GM18508 (cell line): ENCODE results near the gene ZHX3.
"Not testable (repeated sequence)": the region's sequence is repeated elsewhere in the genome, so short reads cannot be mapped to it uniquely, and the experiment has no call there.

Source experiments
- ATAC-seq: cut with Tn5 transposase; IDR thresholded peaks from one replicate; pipeline ENCODE4 v1.9.1; 2021; ENCODE audit warnings: moderate number of reproducible peaks; ENCODE audit not compliant: insufficient read depth, unreplicated experiment

ZHX3 gene

GRCh38 chr20:41334443-41335421 is 17.2 kb upstream of the ZHX3 start:
- ATAC-seq = no peak

GRCh38 chr20:41334036-41334435 is 16.5 kb upstream of the ZHX3 start:
- ATAC-seq = no peak

GRCh38 chr20:41331731-41332130 is 14.2 kb upstream of the ZHX3 start:
- no peak for ATAC-seq

GRCh38 chr20:41330941-41331340 is 13.4 kb upstream of the ZHX3 start:
- no peak for ATAC-seq

GRCh38 chr20:41330343-41330720 is 12.8 kb upstream of the ZHX3 start:
- no peak for ATAC-seq

- no peak for ATAC-seq
These were observed 12.2 kb upstream of the ZHX3 start for GRCh38 chr20:41329435-41330342.

GRCh38 chr20:41327178-41327577 is 9.6 kb upstream of the ZHX3 start:
- no peak for ATAC-seq

- no peak for ATAC-seq
These were observed 3.4 kb upstream of the ZHX3 start for GRCh38 chr20:41320976-41321375.

GRCh38 chr20:41320441-41320840 is 2.9 kb upstream of the ZHX3 start:
- ATAC-seq = no peak

GRCh38 chr20:41318271-41318649 is 729 bp upstream of the ZHX3 start:
- no peak for ATAC-seq

- peak; percentile 18 for ATAC-seq
These were observed 657 bp downstream of the ZHX3 start for GRCh38 chr20:41316602-41317545.

- ATAC-seq = no peak
These were observed 1.5 kb downstream of the ZHX3 start for GRCh38 chr20:41316051-41316450.

GRCh38 chr20:41314386-41314785 is 3.1 kb downstream of the ZHX3 start:
- ATAC-seq = no peak

- not testable (repeated sequence) for ATAC-seq
These were observed 5.5 kb downstream of the ZHX3 start for GRCh38 chr20:41312009-41312408.

- no peak for ATAC-seq
These were observed 7.7 kb downstream of the ZHX3 start for GRCh38 chr20:41309817-41310216.

GRCh38 chr20:41308726-41309413 is 8.7 kb downstream of the ZHX3 start:
- ATAC-seq = no peak

- no peak for ATAC-seq
These were observed 9.2 kb downstream of the ZHX3 start for GRCh38 chr20:41308290-41308711.

GRCh38 chr20:41307021-41307420 is 10.5 kb downstream of the ZHX3 start:
- ATAC-seq = no peak

- no peak for ATAC-seq
These were observed 11.3 kb downstream of the ZHX3 start for GRCh38 chr20:41306061-41306727.
